GM18909 (cell line): Measurements from ENCODE around the gene ZNF605.
"Not testable (repeated sequence)": the region's sequence is repeated elsewhere in the genome, so short reads cannot be mapped to it uniquely, and the experiment has no call there.

Experiments used
- ATAC-seq: cut with Tn5 transposase; IDR thresholded peaks from one replicate; pipeline ENCODE4 v1.9.1; 2021; ENCODE audit warnings: mild to moderate bottlenecking; ENCODE audit not compliant: unreplicated experiment, poor library complexity

Gene ZNF605

DNA sequence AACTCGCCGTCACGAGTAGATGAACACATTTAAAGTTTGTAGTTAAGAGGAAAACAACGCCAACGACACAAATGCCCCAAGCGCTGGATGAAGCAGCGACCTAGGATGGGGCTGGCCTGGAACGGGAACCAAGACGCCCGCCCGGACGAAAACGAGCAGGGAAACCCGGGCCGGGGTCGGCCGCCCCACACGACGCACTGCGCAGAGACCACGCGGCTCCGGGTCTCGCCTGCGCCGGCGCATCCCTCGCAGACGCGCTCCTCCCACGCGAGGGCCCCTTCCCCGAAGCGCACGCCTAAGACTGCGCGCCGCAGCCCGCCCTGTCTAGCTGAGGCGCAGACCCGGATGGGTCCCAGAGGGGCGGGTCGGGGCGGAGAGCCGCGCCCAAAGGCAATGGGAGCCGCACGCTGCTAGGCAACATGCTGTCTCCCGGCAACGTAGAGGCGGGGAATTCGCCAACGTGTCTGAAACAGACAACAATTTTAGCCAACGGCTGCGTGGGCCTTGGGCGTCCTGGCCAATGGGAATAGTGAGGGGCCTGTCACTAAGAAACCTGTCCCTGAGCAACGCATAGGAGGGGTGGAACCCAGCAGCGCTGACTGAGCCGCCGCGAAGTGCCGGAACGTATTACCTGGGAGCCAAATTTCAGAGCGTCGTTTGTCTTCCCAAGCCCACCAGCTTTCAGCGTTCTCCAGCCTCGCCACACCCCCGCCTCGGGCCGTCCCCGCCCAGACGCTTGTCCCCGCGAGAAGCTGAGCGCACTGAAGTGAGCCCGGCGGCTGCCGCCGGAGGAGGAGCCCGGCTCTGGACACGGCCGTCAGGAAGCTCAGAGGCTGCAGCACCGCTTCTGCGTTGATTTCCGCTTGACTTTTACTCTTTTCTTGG, 47.7 kb downstream of the ZNF605 start:
- ATAC-seq, result peak; percentile 92

DNA sequence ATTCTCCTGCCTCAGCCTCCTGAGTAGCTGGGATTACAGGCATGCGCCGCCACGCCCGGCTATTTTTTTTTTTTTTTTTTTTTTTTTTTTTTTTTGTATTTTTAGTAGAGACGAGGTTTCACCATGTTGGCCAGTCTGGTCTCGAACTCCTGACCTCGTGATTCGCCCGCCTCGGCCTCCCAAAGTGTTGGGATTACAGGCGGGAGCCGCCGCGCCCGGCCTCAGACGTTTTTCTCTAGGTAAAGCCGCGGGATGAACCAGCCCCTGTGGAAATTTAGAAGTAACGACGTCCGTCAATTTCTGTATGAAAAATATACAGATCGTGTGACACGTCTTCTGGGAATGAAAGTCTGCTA, 48.3 kb downstream of the ZNF605 start:
- not testable (repeated sequence) for ATAC-seq

GRCh38 chr12:132907216-132907615, 48.9 kb downstream of the ZNF605 start:
- ATAC-seq, result no peak

- ATAC-seq, result no peak
Measured at GRCh38 chr12:132904718-132905328, 51.3 kb downstream of the ZNF605 start.

DNA sequence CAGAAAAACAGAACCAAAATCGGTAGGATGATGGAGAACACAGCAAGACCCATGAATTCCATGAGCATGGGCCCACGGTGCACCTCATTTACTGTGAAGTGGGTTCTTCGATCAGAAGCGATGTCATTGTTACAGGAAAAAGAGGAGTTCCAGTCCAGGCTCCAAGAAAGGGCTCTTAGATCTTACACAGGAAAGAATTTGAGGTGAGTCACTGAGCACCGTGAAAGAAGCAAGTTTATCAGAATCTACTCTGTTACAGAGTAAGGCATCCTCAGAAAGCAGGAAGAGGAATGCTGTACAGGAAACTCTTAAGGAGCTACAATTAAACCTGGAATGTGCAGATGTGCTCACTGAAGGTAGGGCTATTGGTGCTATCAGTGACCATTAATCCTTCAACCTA, 57.1 kb downstream of the ZNF605 start:
- ATAC-seq, result no peak

GRCh38 chr12:132888852-132889251, 67.3 kb downstream of the ZNF605 start:
- ATAC-seq, result no peak

DNA sequence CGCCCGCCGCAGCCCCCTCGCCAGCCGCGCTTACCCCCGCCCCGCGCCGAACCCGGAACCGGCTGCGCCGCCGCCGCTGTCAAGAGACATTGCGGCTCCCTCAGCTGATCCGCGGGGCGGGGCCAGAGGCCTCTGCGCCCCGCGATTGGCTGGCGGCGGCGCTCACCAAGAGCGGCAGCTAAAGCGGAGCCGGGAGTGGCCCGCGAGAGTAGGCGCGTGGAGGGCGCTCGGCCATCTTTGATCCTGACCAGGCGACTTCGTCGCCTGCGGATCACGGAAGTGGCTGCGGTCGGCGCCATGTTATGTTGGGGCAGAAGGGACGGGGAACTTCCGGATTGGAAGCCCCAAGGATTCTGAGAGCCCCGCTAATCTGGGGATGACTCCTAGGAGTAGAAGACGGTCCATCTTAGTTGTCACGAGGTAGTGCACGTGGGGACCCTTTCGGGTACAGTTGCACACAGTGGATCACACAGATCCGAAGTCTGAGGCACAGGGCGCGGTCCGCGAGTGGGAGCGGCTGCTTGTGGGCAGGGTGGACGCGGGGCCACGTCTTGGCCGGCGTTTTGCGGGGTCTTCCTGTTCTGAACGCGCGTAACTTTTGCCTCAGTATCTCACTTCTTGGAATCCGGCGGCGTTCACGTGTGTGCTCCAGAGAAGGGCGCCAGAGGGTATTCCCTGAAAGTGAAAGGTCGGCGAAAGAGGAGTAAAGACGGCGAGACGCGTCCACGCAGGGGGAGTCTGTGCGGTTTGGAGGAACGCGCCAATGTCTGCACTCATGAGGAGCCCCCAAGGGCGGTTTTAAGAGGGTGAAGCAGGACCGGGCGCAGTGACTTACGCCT, 68.4 kb downstream of the ZNF605 start, which contains the start of gene CHFR:
CHFR (minus strand) TSS at position 93 of the 839 bp plus-strand sequence. CDS start 277 bp downstream, outside the sequence.
- ATAC-seq, result peak; percentile 98

GRCh38 chr12:132886529-132887477, 69.3 kb downstream of the ZNF605 start:
- peak; percentile 31 for ATAC-seq

DNA sequence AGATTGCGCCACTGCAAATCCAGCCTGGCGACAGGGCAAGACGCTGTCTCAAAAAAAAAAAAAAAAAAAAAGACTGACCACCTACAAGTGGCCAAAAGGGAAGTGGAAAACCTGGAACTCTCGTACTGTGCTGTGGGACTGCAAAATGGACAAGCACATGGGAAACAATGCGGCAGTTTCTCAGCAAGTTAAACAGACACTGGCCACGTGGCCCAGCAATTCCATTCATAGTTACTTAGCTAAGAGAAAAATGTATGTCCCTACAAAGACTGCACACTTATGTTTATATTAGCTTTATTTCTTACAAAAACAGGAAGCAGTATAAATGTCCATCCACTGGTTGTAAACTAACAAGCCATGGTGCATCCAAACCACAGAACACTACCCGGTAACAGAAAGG, 74.3 kb downstream of the ZNF605 start:
- ATAC-seq, result no peak

GRCh38 chr12:132874620-132875019, 81.5 kb downstream of the ZNF605 start:
- not testable (repeated sequence) for ATAC-seq

DNA sequence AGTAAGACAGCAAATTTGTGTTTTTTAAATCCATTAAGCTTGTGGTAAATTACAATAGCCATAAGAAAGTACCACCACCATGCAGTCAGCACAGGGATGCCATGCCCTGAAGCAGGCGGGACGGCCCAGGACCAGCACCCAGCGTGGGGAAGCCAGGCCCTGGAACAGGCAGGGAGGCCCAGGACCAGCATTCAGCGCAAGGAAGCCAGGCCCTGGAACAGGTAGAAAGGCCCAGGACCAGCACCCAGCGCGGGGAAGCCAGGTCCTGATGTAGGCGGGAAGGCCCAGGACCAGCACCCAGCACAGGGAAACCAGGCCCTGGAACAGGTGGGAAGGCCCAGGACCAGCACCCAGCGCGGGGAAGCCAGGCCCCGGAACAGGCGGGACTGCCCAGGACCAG, 81.9 kb downstream of the ZNF605 start:
- no peak for ATAC-seq

GRCh38 chr12:132873724-132874123, 82.4 kb downstream of the ZNF605 start:
- no peak for ATAC-seq

- ATAC-seq, result no peak
Measured at GRCh38 chr12:132872975-132873421, 83.1 kb downstream of the ZNF605 start.

DNA sequence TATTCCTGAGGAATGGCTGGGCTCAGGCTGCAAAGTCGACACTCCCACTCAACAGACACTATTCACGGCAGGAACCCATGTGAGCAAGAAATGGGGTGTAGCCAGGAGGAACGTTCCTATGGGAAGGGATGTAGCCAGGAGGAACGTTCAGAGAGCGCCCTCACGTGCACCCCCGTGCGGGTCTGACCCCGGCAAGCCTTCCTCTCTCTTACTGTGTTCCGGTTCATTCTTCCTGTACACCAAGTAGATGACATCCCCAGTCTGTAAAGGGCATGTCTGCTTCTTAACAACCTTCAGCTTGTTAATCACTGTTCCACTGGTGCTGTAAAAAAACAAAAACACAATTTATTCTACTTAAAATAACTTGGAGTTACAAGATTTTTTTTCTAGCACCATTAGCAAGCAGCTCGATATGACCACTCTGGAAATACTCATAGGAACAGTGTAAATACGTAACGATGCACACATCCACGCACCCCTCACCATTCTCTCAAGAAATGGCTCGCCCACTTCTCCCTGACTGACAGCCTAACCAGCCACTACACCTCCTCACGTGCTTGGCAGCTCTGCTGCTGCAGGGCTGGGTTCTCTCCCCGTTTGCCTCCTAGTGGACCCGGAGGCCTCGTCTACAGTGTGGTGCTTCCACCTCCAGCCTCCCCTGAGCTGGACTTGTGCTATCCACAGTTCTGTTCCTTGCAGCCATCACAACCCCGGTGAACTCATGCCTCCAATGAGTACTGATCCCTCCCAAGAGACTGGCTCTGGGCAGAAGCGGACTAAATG, 83.8 kb downstream of the ZNF605 start:
- ATAC-seq, result no peak

GRCh38 chr12:132869551-132869950, 86.6 kb downstream of the ZNF605 start:
- ATAC-seq, result no peak
